Panc1 (cell line): ENCODE data around the gene SETD5. TPM values are rescaled to one million over a fixed set of nuclear protein-coding genes. Genes with fewer than 3 reads are reported as not detected.

Experiments
- ATAC-seq: fragments of 200-7000 bp; cut with Tn5 transposase; 2 replicates; pipeline ENCODE4 v1.9.1; 2020; ENCODE audit warnings: mild to moderate bottlenecking, moderate library complexity
- BruUV-seq: library from RNA; stranded (reverse); fragments of 400-500 nt; replicated peaks from 2 replicates; lab custom pipeline; 2021; lab: Mats Ljungman, UMichigan
- CTCF ChIA-PET: fragments of 300-600 bp; sonication (Branson Sonifier 250); formaldehyde crosslinking; loops from one replicate; lab custom pipeline; 2022; ENCODE audit warnings: antibody characterized with exemption; lab: Charles Lee
- POLR2A ChIA-PET: fragments of 300-600 bp; sonication (Branson Sonifier 250); formaldehyde crosslinking; loops from one replicate; lab custom pipeline; 2022; ENCODE audit warnings: antibody characterized with exemption; lab: Charles Lee
- DNase-seq: peaks from one replicate; pipeline ENCODE4 v3.0.0-alpha.2; 2010; ENCODE audit warnings: low read depth, low spot score
- H3K27ac ChIP-seq: 2 replicates; pipeline ENCODE4 v1.5.1; 2011; ENCODE audit warnings: mild to moderate bottlenecking, low read length, inconsistent platforms
- H3K27me3 ChIP-seq: fragments of 200-500 bp; sonication (Bioruptor generic); 2 replicates; pipeline ENCODE4 v1.6.0; 2014; ENCODE audit warnings: low read length, inconsistent platforms; ENCODE audit not compliant: control insufficient read depth, insufficient read depth
- H3K36me3 ChIP-seq: fragments of 200-500 bp; sonication (Bioruptor generic); 2 replicates; pipeline ENCODE4 v1.5.1; 2014; ENCODE audit warnings: inconsistent platforms, mild to moderate bottlenecking, low read length, moderate library complexity; ENCODE audit not compliant: control insufficient read depth, insufficient read depth
- H3K4me1 ChIP-seq: 2 replicates; pipeline ENCODE4 v1.5.1; 2011; ENCODE audit warnings: inconsistent platforms, mild to moderate bottlenecking, low read length, moderate library complexity; ENCODE audit not compliant: control insufficient read depth, insufficient read depth
- H3K4me3 ChIP-seq, 2 experiments: 2 replicates each; pipeline ENCODE4 v1.5.1; 2011 to 2012; ENCODE audit warnings: low read depth in 2 of 2, low read length in 2 of 2, mild to moderate bottlenecking in 2 of 2, inconsistent platforms in 1 of 2, moderate library complexity in 1 of 2
- H3K9me3 ChIP-seq: fragments of 200-500 bp; sonication (Bioruptor generic); 2 replicates; pipeline ENCODE4 v1.5.1; 2014; ENCODE audit warnings: low read depth, mild to moderate bottlenecking, inconsistent platforms, low read length, moderate library complexity; ENCODE audit not compliant: control insufficient read depth, insufficient read depth
- POLR2AphosphoS5 ChIP-seq: IDR thresholded peaks from 2 replicates; pipeline ENCODE4 v1.6.1; 2012; ENCODE audit warnings: mild to moderate bottlenecking, low read depth, low read length, moderate library complexity
- SIN3A ChIP-seq: IDR thresholded peaks from 2 replicates; pipeline ENCODE4 v1.6.1; 2012; ENCODE audit warnings: low read depth, mild to moderate bottlenecking, low read length, moderate library complexity, borderline replicate concordance; ENCODE audit not compliant: insufficient read depth
- TCF7L2 ChIP-seq: IDR thresholded peaks from 2 replicates; pipeline ENCODE4 v1.6.1; 2011; ENCODE audit warnings: mild to moderate bottlenecking, low read depth, low read length, inconsistent platforms
- in situ Hi-C: cut with HindIII; loops from 2 replicates; pipeline ENCODE4 v1.10.0; 2016; ENCODE audit warnings: low sequenced_read_pairs, low pct_unique_long_range_greater_than_20kb
- intact Hi-C: fragments of 100-400 bp; cut with micrococcal nuclease; formaldehyde crosslinking; loops from one replicate; pipeline ENCODE4 v1.10.0; 2022; ENCODE audit not compliant: unreplicated experiment
- total RNA-seq: library from RNA; stranded (reverse); gene quantifications from one replicate; pipeline ENCODE4 v1.2.1, GENCODE V29; 2021; ENCODE audit not compliant: unreplicated experiment
- TF ChIP-seq, protein P1 (sequence below), 2 experiments: IDR thresholded peaks; 2 replicates each; pipeline ENCODE4 v1.6.1; 2011 to 2012; ENCODE audit warnings: low read depth in 2 of 2, control low read depth in 1 of 2, low read length in 1 of 2, mild to moderate bottlenecking in 1 of 2, moderate library complexity in 1 of 2; ENCODE audit not compliant: insufficient read depth in 1 of 2
- TF ChIP-seq, protein P2 (sequence below): fragments of 450-650 bp; IDR thresholded peaks from 2 replicates; pipeline ENCODE4 v1.5.1; 2017; ENCODE audit warnings: mild to moderate bottlenecking

SETD5 gene
- total RNA-seq, 1 experiment from 2014 or later = 69.4 TPM

DNA sequence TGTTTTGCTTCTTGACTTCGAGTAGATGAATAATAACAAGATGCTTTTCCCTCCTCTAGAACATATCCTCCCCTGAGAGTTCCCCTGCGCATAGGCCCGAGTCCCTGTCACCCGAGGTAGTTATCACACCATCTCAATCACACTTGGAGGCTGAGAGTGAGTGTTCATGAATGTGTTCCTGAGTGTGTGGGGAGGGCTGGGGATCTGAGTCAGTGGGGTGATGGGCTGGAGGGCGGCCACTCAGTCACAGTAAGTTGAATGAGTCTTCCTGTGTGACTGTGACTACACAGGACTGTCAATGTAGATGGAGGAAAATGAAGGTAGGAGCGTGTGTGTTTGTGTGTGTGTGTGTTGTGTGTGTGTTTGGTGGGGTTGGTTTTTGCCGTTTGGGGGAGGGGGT, 71.0 kb downstream of the SETD5 start:
- intact Hi-C loops = no loop called here
- POLR2A ChIA-PET = no interaction called here
- ATAC-seq = no peak

DNA sequence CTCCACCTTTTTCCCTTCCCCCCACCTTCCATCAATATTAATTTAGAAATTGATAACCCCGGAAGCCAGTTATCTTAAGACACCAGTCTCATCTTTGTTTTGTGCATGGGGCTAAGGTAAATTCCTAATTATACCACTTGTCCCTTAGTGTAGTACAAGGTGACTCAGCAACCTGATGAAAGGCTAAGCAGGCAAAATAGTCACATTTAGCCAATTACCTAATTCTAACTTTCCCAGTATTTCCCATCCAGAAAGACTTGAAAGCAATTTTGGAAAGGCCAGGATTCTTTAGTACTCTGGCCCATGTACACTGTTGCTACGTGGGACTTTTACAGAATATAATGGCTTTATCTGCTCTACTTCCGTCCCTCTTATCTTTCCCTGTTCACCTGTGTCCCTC, 72.6 kb downstream of the SETD5 start:
- ChIA-PET CTCF (no interaction called here), POLR2A (no interaction called here)
- Histone ChIP-seq H3K27me3 (no peaks in the 10 kb centered on the region), H3K27ac (no peak overlapping the region), H3K36me3 (peaks cover 52% of the 10 kb centered on the region), H3K4me3 (no peak overlapping the region), H3K9me3 (no peaks in the 10 kb centered on the region), H3K4me1 (no peaks in the 10 kb centered on the region)
- BruUV-seq = no TSS peak
- DNase-seq (no peak), ATAC-seq (no peak)
- intact Hi-C loops = no loop called here
- in situ Hi-C loops = no loop called here
- TF ChIP-seq TCF7L2 = no peak
- no peak for TF ChIP-seq POLR2AphosphoS5
- TF ChIP-seq, protein P1, sequence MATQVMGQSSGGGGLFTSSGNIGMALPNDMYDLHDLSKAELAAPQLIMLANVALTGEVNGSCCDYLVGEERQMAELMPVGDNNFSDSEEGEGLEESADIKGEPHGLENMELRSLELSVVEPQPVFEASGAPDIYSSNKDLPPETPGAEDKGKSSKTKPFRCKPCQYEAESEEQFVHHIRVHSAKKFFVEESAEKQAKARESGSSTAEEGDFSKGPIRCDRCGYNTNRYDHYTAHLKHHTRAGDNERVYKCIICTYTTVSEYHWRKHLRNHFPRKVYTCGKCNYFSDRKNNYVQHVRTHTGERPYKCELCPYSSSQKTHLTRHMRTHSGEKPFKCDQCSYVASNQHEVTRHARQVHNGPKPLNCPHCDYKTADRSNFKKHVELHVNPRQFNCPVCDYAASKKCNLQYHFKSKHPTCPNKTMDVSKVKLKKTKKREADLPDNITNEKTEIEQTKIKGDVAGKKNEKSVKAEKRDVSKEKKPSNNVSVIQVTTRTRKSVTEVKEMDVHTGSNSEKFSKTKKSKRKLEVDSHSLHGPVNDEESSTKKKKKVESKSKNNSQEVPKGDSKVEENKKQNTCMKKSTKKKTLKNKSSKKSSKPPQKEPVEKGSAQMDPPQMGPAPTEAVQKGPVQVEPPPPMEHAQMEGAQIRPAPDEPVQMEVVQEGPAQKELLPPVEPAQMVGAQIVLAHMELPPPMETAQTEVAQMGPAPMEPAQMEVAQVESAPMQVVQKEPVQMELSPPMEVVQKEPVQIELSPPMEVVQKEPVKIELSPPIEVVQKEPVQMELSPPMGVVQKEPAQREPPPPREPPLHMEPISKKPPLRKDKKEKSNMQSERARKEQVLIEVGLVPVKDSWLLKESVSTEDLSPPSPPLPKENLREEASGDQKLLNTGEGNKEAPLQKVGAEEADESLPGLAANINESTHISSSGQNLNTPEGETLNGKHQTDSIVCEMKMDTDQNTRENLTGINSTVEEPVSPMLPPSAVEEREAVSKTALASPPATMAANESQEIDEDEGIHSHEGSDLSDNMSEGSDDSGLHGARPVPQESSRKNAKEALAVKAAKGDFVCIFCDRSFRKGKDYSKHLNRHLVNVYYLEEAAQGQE (IDR thresholded peaks at IDR 0.05; ENCODE audit: insufficient read depth in 1 of 2, low read depth in 2 of 2, low read length in 1 of 2) = no peak
- TF ChIP-seq SIN3A = no peak
- TF ChIP-seq, protein P2, sequence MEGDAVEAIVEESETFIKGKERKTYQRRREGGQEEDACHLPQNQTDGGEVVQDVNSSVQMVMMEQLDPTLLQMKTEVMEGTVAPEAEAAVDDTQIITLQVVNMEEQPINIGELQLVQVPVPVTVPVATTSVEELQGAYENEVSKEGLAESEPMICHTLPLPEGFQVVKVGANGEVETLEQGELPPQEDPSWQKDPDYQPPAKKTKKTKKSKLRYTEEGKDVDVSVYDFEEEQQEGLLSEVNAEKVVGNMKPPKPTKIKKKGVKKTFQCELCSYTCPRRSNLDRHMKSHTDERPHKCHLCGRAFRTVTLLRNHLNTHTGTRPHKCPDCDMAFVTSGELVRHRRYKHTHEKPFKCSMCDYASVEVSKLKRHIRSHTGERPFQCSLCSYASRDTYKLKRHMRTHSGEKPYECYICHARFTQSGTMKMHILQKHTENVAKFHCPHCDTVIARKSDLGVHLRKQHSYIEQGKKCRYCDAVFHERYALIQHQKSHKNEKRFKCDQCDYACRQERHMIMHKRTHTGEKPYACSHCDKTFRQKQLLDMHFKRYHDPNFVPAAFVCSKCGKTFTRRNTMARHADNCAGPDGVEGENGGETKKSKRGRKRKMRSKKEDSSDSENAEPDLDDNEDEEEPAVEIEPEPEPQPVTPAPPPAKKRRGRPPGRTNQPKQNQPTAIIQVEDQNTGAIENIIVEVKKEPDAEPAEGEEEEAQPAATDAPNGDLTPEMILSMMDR = no peak

More for the DNA sequence above, 71.0 kb downstream of the SETD5 start:
- DNase-seq = no peak
- CTCF ChIA-PET = no interaction called here
- H3K4me3 ChIP-seq = no peak overlapping the region
- H3K36me3 ChIP-seq = peaks cover 42% of the 10 kb centered on the region
- TF ChIP-seq, protein P2 = no peak
- TF ChIP-seq, protein P1 (IDR thresholded peaks at IDR 0.05; ENCODE audit: insufficient read depth in 1 of 2, low read depth in 2 of 2, low read length in 1 of 2) = no peak
- TF ChIP-seq TCF7L2 = no peak
- no peak for TF ChIP-seq POLR2AphosphoS5
- no peak for TF ChIP-seq SIN3A
- H3K27ac ChIP-seq = no peak overlapping the region
- no peaks in the 10 kb centered on the region for H3K27me3 ChIP-seq
- in situ Hi-C loops = no loop called here
- no TSS peak for BruUV-seq
- H3K9me3 ChIP-seq = no peaks in the 10 kb centered on the region
- H3K4me1 ChIP-seq = no peaks in the 10 kb centered on the region
